ACHN (cell line): Measurements from ENCODE around the gene TENT5A.
A peak's percentile ranks its signal among the peaks of the same experiment; 100 is the strongest.

Experiments used
- DNase-seq: peaks from one replicate; pipeline ENCODE4 v3.0.0-alpha.2; 2015
- in situ Hi-C: cut with HindIII; loops from 2 replicates; pipeline ENCODE4 v1.10.0; 2017; ENCODE audit warnings: low sequenced_read_pairs, low pct_ligation_motif_present, low pct_unique_long_range_greater_than_20kb

TENT5A gene

GRCh38 chr6:81734500-81735150, 17.9 kb downstream of the TENT5A start:
- DNase-seq: no peak
- in situ Hi-C loops: no loop called here

GRCh38 chr6:81734081-81734480, 18.4 kb downstream of the TENT5A start:
- in situ Hi-C loops: no loop called here
- peak; percentile 26 for DNase-seq

- in situ Hi-C loops: no loop called here
- no peak for DNase-seq
Measured at GRCh38 chr6:81731814-81732213, 20.7 kb downstream of the TENT5A start.

GRCh38 chr6:81727876-81728517, 24.5 kb downstream of the TENT5A start:
- DNase-seq: no peak
- in situ Hi-C loops: no loop called here

GRCh38 chr6:81725127-81725526, 27.4 kb downstream of the TENT5A start:
- no peak for DNase-seq
- in situ Hi-C loops: no loop called here

GRCh38 chr6:81722506-81723223, 29.8 kb downstream of the TENT5A start:
- in situ Hi-C loops: no loop called here
- no peak for DNase-seq

GRCh38 chr6:81720427-81720826, 32.1 kb downstream of the TENT5A start:
- in situ Hi-C loops: no loop called here
- DNase-seq: no peak

GRCh38 chr6:81718126-81718525, 34.4 kb downstream of the TENT5A start:
- in situ Hi-C loops: no loop called here
- DNase-seq: no peak

- in situ Hi-C loops: no loop called here
- no peak for DNase-seq
Measured at GRCh38 chr6:81714684-81715083, 37.8 kb downstream of the TENT5A start.

GRCh38 chr6:81713205-81713604, 39.3 kb downstream of the TENT5A start:
- no peak for DNase-seq
- in situ Hi-C loops: no loop called here

GRCh38 chr6:81708113-81708699, 44.3 kb downstream of the TENT5A start:
- in situ Hi-C loops: no loop called here
- DNase-seq: no peak

GRCh38 chr6:81704700-81705099, 47.8 kb downstream of the TENT5A start:
- in situ Hi-C loops: no loop called here
- DNase-seq: no peak

GRCh38 chr6:81700414-81700813, 52.1 kb downstream of the TENT5A start:
- in situ Hi-C loops: no loop called here
- no peak for DNase-seq

- peak; percentile 1 for DNase-seq
- in situ Hi-C loops: no loop called here
Measured at GRCh38 chr6:81697559-81697958, 54.9 kb downstream of the TENT5A start.

GRCh38 chr6:81696524-81696923, 56.0 kb downstream of the TENT5A start:
- in situ Hi-C loops: no loop called here
- no peak for DNase-seq
